ENCODE measurements around the gene RBM38. TPM values are rescaled to one million over a fixed set of nuclear protein-coding genes. Genes with fewer than 3 reads are reported as not detected.

The RBM38 gene
- total and polyA plus RNA-seq, 7 donors, result 73.2 to 308 (median 135) TPM

DNA sequence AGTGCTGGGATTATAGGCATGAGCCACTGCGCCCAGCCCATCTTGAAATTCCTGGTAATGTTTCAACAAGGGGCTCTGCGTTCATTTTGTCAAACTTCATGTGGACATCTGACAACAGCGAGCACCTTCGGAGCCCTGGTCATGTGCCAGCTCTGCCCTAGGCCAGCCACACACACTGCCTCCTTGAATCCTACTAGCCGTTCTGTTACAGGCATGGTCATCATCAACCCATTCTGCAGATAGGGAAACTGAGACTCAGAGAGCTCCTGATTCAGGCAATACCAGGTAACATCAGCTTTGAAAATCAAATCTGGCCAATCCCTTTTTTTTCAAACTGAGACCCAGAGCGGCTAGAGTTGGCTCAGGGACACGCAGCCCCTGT lies 41.3 kb downstream of the RBM38 start:
- H3K27ac ChIP-seq, result peak overlapping the region; percentile 85
- DNase-seq, result peak in 1 of 2 donors; percentile 35
- H3K36me3 ChIP-seq (ENCODE audit: insufficient read depth in 1 of 2, low read depth in 1 of 2), result no peaks in the 10 kb centered on the region
- TF ChIP-seq, protein P1, sequence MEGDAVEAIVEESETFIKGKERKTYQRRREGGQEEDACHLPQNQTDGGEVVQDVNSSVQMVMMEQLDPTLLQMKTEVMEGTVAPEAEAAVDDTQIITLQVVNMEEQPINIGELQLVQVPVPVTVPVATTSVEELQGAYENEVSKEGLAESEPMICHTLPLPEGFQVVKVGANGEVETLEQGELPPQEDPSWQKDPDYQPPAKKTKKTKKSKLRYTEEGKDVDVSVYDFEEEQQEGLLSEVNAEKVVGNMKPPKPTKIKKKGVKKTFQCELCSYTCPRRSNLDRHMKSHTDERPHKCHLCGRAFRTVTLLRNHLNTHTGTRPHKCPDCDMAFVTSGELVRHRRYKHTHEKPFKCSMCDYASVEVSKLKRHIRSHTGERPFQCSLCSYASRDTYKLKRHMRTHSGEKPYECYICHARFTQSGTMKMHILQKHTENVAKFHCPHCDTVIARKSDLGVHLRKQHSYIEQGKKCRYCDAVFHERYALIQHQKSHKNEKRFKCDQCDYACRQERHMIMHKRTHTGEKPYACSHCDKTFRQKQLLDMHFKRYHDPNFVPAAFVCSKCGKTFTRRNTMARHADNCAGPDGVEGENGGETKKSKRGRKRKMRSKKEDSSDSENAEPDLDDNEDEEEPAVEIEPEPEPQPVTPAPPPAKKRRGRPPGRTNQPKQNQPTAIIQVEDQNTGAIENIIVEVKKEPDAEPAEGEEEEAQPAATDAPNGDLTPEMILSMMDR (IDR thresholded peaks at IDR 0.05), result no peak
- ATAC-seq, result no peak
- intact Hi-C loops (cut with DNase I), result no loop called here
- peaks cover 53% of the 10 kb centered on the region for H3K4me1 ChIP-seq
- peak overlapping the region; percentile 12 for H3K4me3 ChIP-seq
- H3K9me3 ChIP-seq, result no peaks in the 10 kb centered on the region
- 83 to 85% (median 85%) methylated on average over 7 of the region's 7 CpGs for WGBS, 3 donors
- H3K27me3 ChIP-seq (ENCODE audit: insufficient read depth in 3 of 3, low read length in 2 of 3), result no peaks in the 10 kb centered on the region

DNA sequence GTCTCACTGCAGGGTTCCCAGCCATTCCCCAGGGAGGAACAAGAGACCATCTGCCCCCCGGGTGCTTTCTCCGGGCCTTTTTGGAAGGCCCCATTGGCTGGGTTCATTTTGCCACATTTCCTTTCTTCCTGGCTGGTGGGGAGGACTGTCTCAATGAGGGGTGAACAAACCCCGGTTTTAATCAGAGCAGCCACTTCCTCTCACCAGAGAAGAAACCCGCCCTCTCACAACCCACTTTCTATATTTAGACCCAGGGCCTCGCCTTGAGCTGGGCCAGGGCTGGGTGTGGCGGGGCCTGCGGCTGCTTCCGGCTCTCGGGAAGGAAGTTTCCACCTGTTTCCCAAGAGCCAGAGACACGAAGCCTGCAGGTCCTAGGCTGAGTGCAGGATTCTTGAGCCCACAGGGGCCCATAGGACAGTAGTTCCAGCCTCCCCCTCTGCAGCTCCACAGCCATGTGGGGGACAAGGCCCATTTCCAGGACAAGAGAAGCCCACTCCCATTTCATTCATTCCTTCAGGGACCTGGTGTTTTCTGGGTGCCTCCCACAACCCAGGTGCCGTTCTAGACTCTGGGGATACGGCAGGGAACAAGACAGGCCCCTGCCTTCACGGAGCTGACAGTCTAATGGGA lies 41.8 kb downstream of the RBM38 start:
- Histone ChIP-seq H3K4me1 (peaks cover 53% of the 10 kb centered on the region), H3K27me3 (ENCODE audit: insufficient read depth in 3 of 3, low read length in 2 of 3) (no peaks in the 10 kb centered on the region), H3K9me3 (no peaks in the 10 kb centered on the region), H3K4me3 (peak overlapping the region; percentile 12), H3K27ac (peak overlapping the region; percentile 85), H3K36me3 (ENCODE audit: insufficient read depth in 1 of 2, low read depth in 1 of 2) (no peaks in the 10 kb centered on the region)
- peak; percentile 28 to 65 (median 57) for ATAC-seq
- intact Hi-C loops (cut with DNase I), result no loop called here
- TF ChIP-seq, protein P1 (IDR thresholded peaks at IDR 0.05), result no peak
- 26 to 43% (median 28%) methylated on average over 13 of the region's 13 CpGs for WGBS, 3 donors
- peak; percentile 51 to 85 for DNase-seq

DNA sequence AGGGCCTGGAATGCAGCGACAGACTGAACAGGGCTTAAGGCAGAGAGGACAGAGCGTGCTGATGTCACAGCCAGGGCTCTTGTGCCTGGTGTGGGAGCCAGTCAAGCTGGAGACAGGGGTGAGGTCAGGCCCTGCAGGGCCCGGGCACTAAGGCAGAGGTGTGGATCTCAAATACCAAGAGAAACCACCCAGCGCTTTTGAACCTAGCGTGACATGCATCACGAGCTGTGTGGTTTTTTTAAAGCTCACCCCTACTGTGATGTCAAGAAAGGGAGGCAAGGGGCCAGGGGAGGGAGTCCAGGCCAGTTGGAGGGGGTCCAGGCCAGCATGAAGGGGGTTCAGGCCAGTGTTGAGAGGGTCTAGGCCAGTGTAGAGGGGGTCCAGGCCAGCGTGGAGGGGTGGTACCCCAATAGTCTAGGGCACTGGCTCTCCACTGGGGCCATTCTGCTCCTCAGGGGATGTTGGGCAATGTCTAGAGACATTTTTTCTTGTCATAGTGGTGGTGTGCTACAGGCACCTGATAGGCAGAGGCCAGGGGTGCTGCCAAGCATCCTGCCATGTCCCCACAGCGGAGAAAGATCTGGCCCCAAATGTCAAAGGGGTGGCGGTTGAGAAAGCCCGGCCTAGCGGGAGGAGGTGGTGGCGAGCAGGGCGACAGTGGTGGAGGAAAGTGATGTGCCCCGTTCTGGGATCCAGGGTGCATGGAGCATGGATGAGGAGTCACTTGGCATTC lies 42.6 kb downstream of the RBM38 start:
- WGBS, 3 donors, result 69 to 88% (median 76%) methylated on average over 14 of the region's 14 CpGs
- H3K4me1 ChIP-seq, result peaks cover 52% of the 10 kb centered on the region
- peak overlapping the region; percentile 85 for H3K27ac ChIP-seq
- no peaks in the 10 kb centered on the region for H3K36me3 ChIP-seq (ENCODE audit: insufficient read depth in 1 of 2, low read depth in 1 of 2)
- TF ChIP-seq, protein P1 (IDR thresholded peaks at IDR 0.05), result no peak
- no peaks in the 10 kb centered on the region for H3K27me3 ChIP-seq (ENCODE audit: insufficient read depth in 3 of 3, low read length in 2 of 3)
- intact Hi-C loops (cut with DNase I), result loop anchor here in 1 of 2 donors (2.0 kb wide), 1 partner anchor 35 kb away; no protein-coding TSS in a partner anchor
- DNase-seq (peak in 1 of 2 donors; percentile 79), ATAC-seq (peak in 2 of 4 donors; percentile 51 to 54)
- H3K4me3 ChIP-seq, result no peak overlapping the region
- H3K9me3 ChIP-seq, result no peaks in the 10 kb centered on the region

DNA sequence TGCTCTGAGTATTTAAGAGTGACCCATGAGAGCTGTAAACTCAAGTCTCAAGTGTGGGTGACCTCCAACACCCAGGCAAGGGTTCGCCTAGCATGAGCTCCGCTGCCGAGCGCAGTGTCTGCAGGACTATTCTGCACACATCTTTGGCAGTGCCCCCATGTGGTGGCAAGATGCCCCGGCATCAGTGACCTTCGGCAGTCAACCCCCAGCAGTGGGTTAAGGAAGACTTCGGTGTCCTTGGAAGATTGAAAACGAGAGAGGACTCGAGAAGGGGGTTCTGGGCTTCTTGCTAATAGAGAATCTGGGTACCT lies 43.1 kb downstream of the RBM38 start:
- peak in 1 of 2 donors; percentile 53 for DNase-seq
- Histone ChIP-seq H3K27ac (peak overlapping the region; percentile 85), H3K4me3 (no peak overlapping the region), H3K4me1 (peaks cover 50% of the 10 kb centered on the region), H3K36me3 (ENCODE audit: insufficient read depth in 1 of 2, low read depth in 1 of 2) (no peaks in the 10 kb centered on the region), H3K27me3 (ENCODE audit: insufficient read depth in 3 of 3, low read length in 2 of 3) (no peaks in the 10 kb centered on the region), H3K9me3 (no peaks in the 10 kb centered on the region)
- ATAC-seq, result no peak
- 76 to 88% (median 76%) methylated on average over 9 of the region's 9 CpGs for WGBS, 3 donors
- intact Hi-C loops (cut with DNase I), result loop anchor here in 1 of 2 donors (2.0 kb wide), 1 partner anchor 36 kb away; no protein-coding TSS in a partner anchor
- TF ChIP-seq, protein P1 (IDR thresholded peaks at IDR 0.05), result no peak

All from psoas muscle (tissue), 8 donors.